OCI-LY1 (cell line): ENCODE results near the gene CARS1.

Experiments used
- H2AFZ ChIP-seq: fragments of 200-600 bp; sonication (generic), shearing (Covaris generic); 2 replicates; pipeline ENCODE4 v1.6.0; 2014; ENCODE audit warnings: antibody characterized with exemption, mild to moderate bottlenecking, low read length
- H3F3A ChIP-seq: fragments of 200-600 bp; sonication (generic), shearing (Covaris generic); 2 replicates; pipeline ENCODE4 v1.6.0; 2014; ENCODE audit warnings: mild to moderate bottlenecking, antibody characterized with exemption, low read length, moderate library complexity; ENCODE audit not compliant: insufficient read depth
- H3K27ac ChIP-seq: fragments of 200-600 bp; sonication (generic); 2 replicates; pipeline ENCODE4 v1.5.1; 2014; ENCODE audit warnings: low read length, mixed run types, mild to moderate bottlenecking, low read depth; ENCODE audit not compliant: poor library complexity, severe bottlenecking
- H3K27me3 ChIP-seq: fragments of 200-600 bp; sonication (generic); 2 replicates; pipeline ENCODE4 v1.6.0; 2014; ENCODE audit warnings: antibody characterized with exemption, mild to moderate bottlenecking, low read length, moderate library complexity; ENCODE audit not compliant: insufficient read depth
- H3K36me3 ChIP-seq: fragments of 200-600 bp; sonication (generic); 2 replicates; pipeline ENCODE4 v1.6.1; 2014; ENCODE audit warnings: mild to moderate bottlenecking, antibody characterized with exemption, low read length, moderate library complexity, mixed read lengths; ENCODE audit not compliant: insufficient read depth
- H3K4me1 ChIP-seq: fragments of 200-600 bp; sonication (generic); 2 replicates; pipeline ENCODE4 v1.5.1; 2014; ENCODE audit warnings: mild to moderate bottlenecking, low read length, moderate library complexity; ENCODE audit not compliant: insufficient read depth, severe bottlenecking
- H3K4me2 ChIP-seq: fragments of 200-600 bp; sonication (generic), shearing (Covaris generic); 2 replicates; pipeline ENCODE4 v1.6.1; 2014; ENCODE audit warnings: low read length
- H3K4me3 ChIP-seq: fragments of 200-600 bp; sonication (generic); 2 replicates; pipeline ENCODE4 v1.5.1; 2014; ENCODE audit warnings: low read length, low read depth, mild to moderate bottlenecking, mixed read lengths; ENCODE audit not compliant: poor library complexity, severe bottlenecking
- H3K79me2 ChIP-seq: fragments of 200-600 bp; shearing (Covaris generic); 2 replicates; pipeline ENCODE4 v1.6.1; 2016; ENCODE audit warnings: mixed run types, low read length, mixed read lengths; ENCODE audit not compliant: insufficient read depth
- H3K9ac ChIP-seq: fragments of 200-600 bp; sonication (generic), shearing (Covaris generic); 2 replicates; pipeline ENCODE4 v1.6.1; 2014; ENCODE audit warnings: mild to moderate bottlenecking, low read length, mixed read lengths
- H3K9me2 ChIP-seq: fragments of 200-600 bp; sonication (generic), shearing (Covaris generic); 2 replicates; pipeline ENCODE4 v1.6.1; 2014; ENCODE audit warnings: low read depth, mild to moderate bottlenecking, low read length, mixed read lengths
- H3K9me3 ChIP-seq: fragments of 200-600 bp; shearing (Covaris generic); 2 replicates; pipeline ENCODE4 v1.6.1; 2014; ENCODE audit warnings: low read length, mixed read lengths
- H4K20me1 ChIP-seq: fragments of 200-600 bp; sonication (generic), shearing (Covaris generic); 2 replicates; pipeline ENCODE4 v1.6.0; 2016; ENCODE audit warnings: mild to moderate bottlenecking, low read length; ENCODE audit not compliant: insufficient read depth
- CTCF ChIP-seq: fragments of 200-600 bp; sonication (generic), shearing (Covaris generic); IDR thresholded peaks from 2 replicates; pipeline ENCODE4 v1.5.1; 2017; ENCODE audit warnings: mild to moderate bottlenecking, antibody characterized with exemption, low read length, moderate library complexity, mixed read lengths
- EZH2 ChIP-seq: fragments of 200-600 bp; sonication (generic), shearing (Covaris generic); IDR thresholded peaks from 2 replicates; pipeline ENCODE4 v1.8.0; 2017; ENCODE audit warnings: borderline replicate concordance, mixed run types, mild to moderate bottlenecking, antibody characterized with exemption, low read length, moderate library complexity, mixed read lengths

Gene CARS1

GRCh38 chr11:2958251-2958650 is 99.0 kb downstream of the CARS1 start:
- no peaks in the 10 kb centered on the region for H3K9me3 ChIP-seq
- H3K4me2 ChIP-seq: no peak overlapping the region
- peaks cover 99% of the 10 kb centered on the region for H3K36me3 ChIP-seq
- no peaks in the 10 kb centered on the region for H3K4me1 ChIP-seq
- H2AFZ ChIP-seq: no peak overlapping the region
- H4K20me1 ChIP-seq: no peaks in the 10 kb centered on the region
- TF ChIP-seq EZH2: no peak
- TF ChIP-seq CTCF: no peak
- no peak overlapping the region for H3K4me3 ChIP-seq
- H3K9ac ChIP-seq: no peak overlapping the region
- H3K27me3 ChIP-seq: no peaks in the 10 kb centered on the region
- no peaks in the 10 kb centered on the region for H3K9me2 ChIP-seq
- H3K79me2 ChIP-seq: peaks cover 8% of the 10 kb centered on the region; the same call in 1 of the 2 replicates
- no peak overlapping the region for H3K27ac ChIP-seq
- H3F3A ChIP-seq: no peaks in the 10 kb centered on the region

- H3K4me3 ChIP-seq: no peak overlapping the region
- no peak overlapping the region for H3K9ac ChIP-seq
- H3K4me2 ChIP-seq: no peak overlapping the region
- H4K20me1 ChIP-seq: no peaks in the 10 kb centered on the region
- peaks cover 100% of the 10 kb centered on the region for H3K36me3 ChIP-seq
- H3K27ac ChIP-seq: no peak overlapping the region
- TF ChIP-seq CTCF: no peak
- TF ChIP-seq EZH2: no peak
- H3K9me2 ChIP-seq: no peaks in the 10 kb centered on the region
- peaks cover 8% of the 10 kb centered on the region; the same call in 1 of the 2 replicates for H3K79me2 ChIP-seq
- no peaks in the 10 kb centered on the region for H3F3A ChIP-seq
- no peaks in the 10 kb centered on the region for H3K4me1 ChIP-seq
- no peak overlapping the region for H2AFZ ChIP-seq
- no peaks in the 10 kb centered on the region for H3K27me3 ChIP-seq
- H3K9me3 ChIP-seq: no peaks in the 10 kb centered on the region
Measured at GRCh38 chr11:2955906-2956476, 101.2 kb downstream of the CARS1 start.

GRCh38 chr11:2954263-2954662 is 103.0 kb downstream of the CARS1 start:
- H3K27ac ChIP-seq: no peak overlapping the region
- H2AFZ ChIP-seq: no peak overlapping the region
- no peaks in the 10 kb centered on the region for H3K9me2 ChIP-seq
- H3K9me3 ChIP-seq: no peaks in the 10 kb centered on the region
- no peaks in the 10 kb centered on the region for H3K4me1 ChIP-seq
- peaks cover 5% of the 10 kb centered on the region; the same call in 1 of the 2 replicates for H3K79me2 ChIP-seq
- no peak overlapping the region for H3K4me2 ChIP-seq
- TF ChIP-seq CTCF (no peak), EZH2 (no peak)
- H4K20me1 ChIP-seq: no peaks in the 10 kb centered on the region
- H3K36me3 ChIP-seq: peaks cover 100% of the 10 kb centered on the region
- H3K4me3 ChIP-seq: no peak overlapping the region
- H3K27me3 ChIP-seq: no peaks in the 10 kb centered on the region
- no peak overlapping the region for H3K9ac ChIP-seq
- no peaks in the 10 kb centered on the region for H3F3A ChIP-seq
